Measurements from ENCODE around the gene KLHL29. TPM values are rescaled to one million over a fixed set of nuclear protein-coding genes. Genes with fewer than 3 reads are reported as not detected.

The KLHL29 gene
- total RNA-seq, 1 donor from 2014 or later = 8.0 TPM

- Mint-ChIP-seq H3K4me1 (ENCODE audit: low read depth) (peaks cover 20% of the 10 kb centered on the region), H3K27ac (ENCODE audit: unreplicated experiment) (no peak overlapping the region), H3K4me3 (ENCODE audit: unreplicated experiment) (no peak overlapping the region), H3K27me3 (ENCODE audit: low read depth) (no peaks in the 10 kb centered on the region), H3K9me3 (ENCODE audit: low read depth) (peaks cover 5% of the 10 kb centered on the region), H3K36me3 (ENCODE audit: low read depth) (peaks cover 4% of the 10 kb centered on the region)
- DNase-seq (ENCODE audit: low spot score) = peak; percentile 64
- TF ChIP-seq, protein P1, sequence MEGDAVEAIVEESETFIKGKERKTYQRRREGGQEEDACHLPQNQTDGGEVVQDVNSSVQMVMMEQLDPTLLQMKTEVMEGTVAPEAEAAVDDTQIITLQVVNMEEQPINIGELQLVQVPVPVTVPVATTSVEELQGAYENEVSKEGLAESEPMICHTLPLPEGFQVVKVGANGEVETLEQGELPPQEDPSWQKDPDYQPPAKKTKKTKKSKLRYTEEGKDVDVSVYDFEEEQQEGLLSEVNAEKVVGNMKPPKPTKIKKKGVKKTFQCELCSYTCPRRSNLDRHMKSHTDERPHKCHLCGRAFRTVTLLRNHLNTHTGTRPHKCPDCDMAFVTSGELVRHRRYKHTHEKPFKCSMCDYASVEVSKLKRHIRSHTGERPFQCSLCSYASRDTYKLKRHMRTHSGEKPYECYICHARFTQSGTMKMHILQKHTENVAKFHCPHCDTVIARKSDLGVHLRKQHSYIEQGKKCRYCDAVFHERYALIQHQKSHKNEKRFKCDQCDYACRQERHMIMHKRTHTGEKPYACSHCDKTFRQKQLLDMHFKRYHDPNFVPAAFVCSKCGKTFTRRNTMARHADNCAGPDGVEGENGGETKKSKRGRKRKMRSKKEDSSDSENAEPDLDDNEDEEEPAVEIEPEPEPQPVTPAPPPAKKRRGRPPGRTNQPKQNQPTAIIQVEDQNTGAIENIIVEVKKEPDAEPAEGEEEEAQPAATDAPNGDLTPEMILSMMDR (IDR thresholded peaks at IDR 0.05) = no peak
These were observed 218.6 kb downstream of the KLHL29 start for GRCh38 chr2:23603581-23603980.

DNA sequence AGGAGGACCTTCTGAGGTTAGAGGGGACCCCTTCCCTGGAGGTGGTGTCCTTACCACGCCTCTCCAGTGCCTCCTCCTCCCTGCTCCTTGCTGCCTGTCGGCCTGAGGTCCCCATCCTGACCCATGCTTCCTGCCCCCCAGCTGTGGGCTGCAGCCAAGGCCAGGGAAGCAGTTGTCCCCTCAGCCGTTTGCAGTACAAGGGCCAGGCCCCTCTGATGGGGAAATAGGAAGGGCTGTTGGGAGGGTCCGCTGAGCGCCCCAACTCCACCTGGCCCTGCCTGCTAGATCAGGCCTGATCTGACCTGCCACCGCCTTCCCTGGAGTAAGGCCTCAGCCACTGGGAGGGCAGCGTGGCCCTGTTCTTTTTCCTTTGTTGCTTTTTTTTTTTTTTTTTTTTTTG lies 219.8 kb downstream of the KLHL29 start:
- Mint-ChIP-seq H3K4me1 (ENCODE audit: low read depth) (peaks cover 20% of the 10 kb centered on the region), H3K27ac (ENCODE audit: unreplicated experiment) (no peak overlapping the region), H3K27me3 (ENCODE audit: low read depth) (no peaks in the 10 kb centered on the region), H3K36me3 (ENCODE audit: low read depth) (peaks cover 6% of the 10 kb centered on the region), H3K4me3 (ENCODE audit: unreplicated experiment) (no peak overlapping the region), H3K9me3 (ENCODE audit: low read depth) (peaks cover 5% of the 10 kb centered on the region)
- DNase-seq (ENCODE audit: low spot score) = peak; percentile 61
- TF ChIP-seq, protein P1 (IDR thresholded peaks at IDR 0.05) = no peak

- no peaks in the 10 kb centered on the region for H3K27me3 Mint-ChIP-seq (ENCODE audit: low read depth)
- H3K4me1 Mint-ChIP-seq (ENCODE audit: low read depth) = peaks cover 20% of the 10 kb centered on the region
- H3K9me3 Mint-ChIP-seq (ENCODE audit: low read depth) = peaks cover 5% of the 10 kb centered on the region
- H3K4me3 Mint-ChIP-seq (ENCODE audit: unreplicated experiment) = no peak overlapping the region
- peak overlapping the region; percentile 8 for H3K27ac Mint-ChIP-seq (ENCODE audit: unreplicated experiment)
- TF ChIP-seq, protein P1 (IDR thresholded peaks at IDR 0.05) = no peak
- peaks cover 6% of the 10 kb centered on the region for H3K36me3 Mint-ChIP-seq (ENCODE audit: low read depth)
- peak; percentile 63 for DNase-seq (ENCODE audit: low spot score)
These were observed 220.3 kb downstream of the KLHL29 start for GRCh38 chr2:23605236-23605635.

DNA sequence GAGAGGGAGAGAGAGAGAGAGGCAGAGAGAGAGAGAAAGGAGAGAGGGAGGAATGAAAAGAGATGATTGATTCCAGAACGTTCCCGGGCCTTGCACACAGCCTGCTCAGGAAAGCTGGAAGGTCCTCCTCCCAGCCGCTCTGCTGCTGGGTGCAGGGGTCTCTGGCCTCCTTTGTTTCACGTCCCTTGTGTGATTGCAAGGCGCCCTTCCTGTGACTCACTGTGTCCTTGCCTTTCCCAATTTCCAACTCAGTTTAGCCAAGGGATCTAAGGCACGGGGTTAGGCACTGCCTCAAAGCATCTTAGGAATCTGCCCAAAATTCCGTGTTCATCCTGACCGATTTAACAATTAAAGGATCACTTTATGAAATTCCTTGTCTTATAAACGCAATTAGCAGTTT lies 221.2 kb downstream of the KLHL29 start:
- Mint-ChIP-seq H3K27me3 (ENCODE audit: low read depth) (no peaks in the 10 kb centered on the region), H3K4me1 (ENCODE audit: low read depth) (peaks cover 16% of the 10 kb centered on the region), H3K27ac (ENCODE audit: unreplicated experiment) (no peak overlapping the region), H3K36me3 (ENCODE audit: low read depth) (peaks cover 8% of the 10 kb centered on the region), H3K4me3 (ENCODE audit: unreplicated experiment) (no peak overlapping the region), H3K9me3 (ENCODE audit: low read depth) (peaks cover 9% of the 10 kb centered on the region)
- TF ChIP-seq, protein P1 (IDR thresholded peaks at IDR 0.05) = no peak
- peak; percentile 20 for DNase-seq (ENCODE audit: low spot score)

DNA sequence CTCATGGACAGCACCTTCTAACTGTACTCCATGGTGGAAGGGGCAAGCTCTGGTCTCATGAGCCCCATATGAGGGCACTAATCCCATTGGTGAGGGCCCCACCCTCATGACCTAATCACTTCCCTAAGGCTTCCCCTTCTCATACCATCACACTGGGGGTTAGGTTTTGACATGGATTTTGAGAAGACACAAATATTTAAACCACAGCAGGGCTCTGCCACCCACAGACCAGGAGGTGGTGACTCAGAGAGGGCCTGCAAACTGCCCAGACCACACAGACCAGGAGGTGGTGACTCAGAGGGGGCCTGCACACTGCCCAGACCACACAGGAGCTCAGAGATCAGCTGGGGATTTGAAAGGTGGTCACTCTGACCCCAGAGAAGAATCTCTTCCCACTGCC lies 222.0 kb downstream of the KLHL29 start:
- no peaks in the 10 kb centered on the region for H3K27me3 Mint-ChIP-seq (ENCODE audit: low read depth)
- peak; percentile 32 for DNase-seq (ENCODE audit: low spot score)
- H3K9me3 Mint-ChIP-seq (ENCODE audit: low read depth) = peaks cover 16% of the 10 kb centered on the region
- no peak overlapping the region for H3K4me3 Mint-ChIP-seq (ENCODE audit: unreplicated experiment)
- H3K36me3 Mint-ChIP-seq (ENCODE audit: low read depth) = peaks cover 12% of the 10 kb centered on the region
- peaks cover 9% of the 10 kb centered on the region for H3K4me1 Mint-ChIP-seq (ENCODE audit: low read depth)
- H3K27ac Mint-ChIP-seq (ENCODE audit: unreplicated experiment) = no peak overlapping the region
- TF ChIP-seq, protein P1 (IDR thresholded peaks at IDR 0.05) = no peak

All from chondrocyte (in vitro differentiated cells).